Memory B cell (primary cell): ENCODE measurements around the gene MEIS3.

Experiments used
- ATAC-seq: fragments of 150-1000 bp; cut with Tn5 transposase; 2 replicates; pipeline ENCODE4 v1.10.0; 2021; ENCODE audit warnings: low read depth, mild to moderate bottlenecking, moderate library complexity
- DNase-seq, 2 donors: peaks; one replicate each; pipeline ENCODE4 v3.0.0; 2022; ENCODE audit warnings: low spot score in 2 of 2
- H3K27ac Mint-ChIP-seq: one replicate; pipeline ENCODE4 v1.8.0; 2022; ENCODE audit warnings: mild to moderate bottlenecking, moderate library complexity, mixed read lengths
- H3K27me3 Mint-ChIP-seq: one replicate; pipeline ENCODE4 v1.8.0; 2022; ENCODE audit warnings: mixed read lengths
- H3K36me3 Mint-ChIP-seq: one replicate; pipeline ENCODE4 v1.8.0; 2022; ENCODE audit warnings: mild to moderate bottlenecking, mixed read lengths
- H3K4me1 Mint-ChIP-seq: one replicate; pipeline ENCODE4 v1.8.0; 2022; ENCODE audit warnings: mixed read lengths
- H3K4me3 Mint-ChIP-seq: one replicate; pipeline ENCODE4 v1.8.0; 2022; ENCODE audit warnings: mild to moderate bottlenecking, moderate library complexity, mixed read lengths
- H3K9me3 Mint-ChIP-seq: one replicate; pipeline ENCODE4 v1.8.0; 2022; ENCODE audit warnings: mixed read lengths

The MEIS3 gene

DNA sequence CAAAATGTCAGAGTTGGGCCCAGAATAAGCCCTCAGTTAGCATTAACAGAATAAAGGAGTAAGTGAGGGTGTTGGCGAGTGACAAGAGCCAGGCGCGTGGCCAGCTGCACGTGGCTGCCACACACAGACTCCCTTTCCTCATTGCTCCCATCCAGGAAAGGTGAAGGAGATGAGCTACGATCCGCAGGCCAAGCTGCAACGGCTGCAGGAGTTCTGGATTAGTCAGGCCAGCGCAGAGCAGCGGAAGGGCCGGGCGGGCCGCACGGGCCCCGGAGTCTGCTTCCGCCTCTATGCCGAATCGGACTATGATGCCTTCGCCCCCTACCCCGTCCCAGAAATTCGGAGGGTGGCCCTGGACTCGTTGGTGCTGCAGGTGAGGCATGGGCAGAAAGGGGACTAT lies 57.0 kb downstream of the MEIS3 start:
- peaks cover 39% of the 10 kb centered on the region for H3K36me3 Mint-ChIP-seq
- DNase-seq (no peak), ATAC-seq (no peak)
- H3K4me1 Mint-ChIP-seq = no peaks in the 10 kb centered on the region
- no peak overlapping the region for H3K27ac Mint-ChIP-seq
- H3K9me3 Mint-ChIP-seq = no peaks in the 10 kb centered on the region
- no peak overlapping the region for H3K4me3 Mint-ChIP-seq
- no peaks in the 10 kb centered on the region for H3K27me3 Mint-ChIP-seq

GRCh38 chr19:47358936-47359335 lies 60.4 kb downstream of the MEIS3 start:
- Mint-ChIP-seq H3K4me1 (peaks cover 4% of the 10 kb centered on the region), H3K9me3 (no peaks in the 10 kb centered on the region), H3K4me3 (no peak overlapping the region), H3K27me3 (no peaks in the 10 kb centered on the region), H3K27ac (no peak overlapping the region), H3K36me3 (peaks cover 47% of the 10 kb centered on the region)
- no peak for ATAC-seq
- no peak for DNase-seq

GRCh38 chr19:47357788-47358680 lies 61.3 kb downstream of the MEIS3 start:
- no peaks in the 10 kb centered on the region for H3K27me3 Mint-ChIP-seq
- H3K36me3 Mint-ChIP-seq = peaks cover 43% of the 10 kb centered on the region
- peaks cover 4% of the 10 kb centered on the region for H3K4me1 Mint-ChIP-seq
- H3K27ac Mint-ChIP-seq = no peak overlapping the region
- ATAC-seq = no peak
- no peak for DNase-seq
- H3K4me3 Mint-ChIP-seq = no peak overlapping the region
- no peaks in the 10 kb centered on the region for H3K9me3 Mint-ChIP-seq

- H3K27ac Mint-ChIP-seq = no peak overlapping the region
- no peaks in the 10 kb centered on the region for H3K27me3 Mint-ChIP-seq
- no peak for DNase-seq
- ATAC-seq = no peak
- H3K9me3 Mint-ChIP-seq = no peaks in the 10 kb centered on the region
- H3K4me1 Mint-ChIP-seq = peaks cover 7% of the 10 kb centered on the region
- no peak overlapping the region for H3K4me3 Mint-ChIP-seq
- peaks cover 46% of the 10 kb centered on the region for H3K36me3 Mint-ChIP-seq
Observed at GRCh38 chr19:47356900-47357299, 62.4 kb downstream of the MEIS3 start.

GRCh38 chr19:47353307-47353712 lies 66.0 kb downstream of the MEIS3 start:
- no peak overlapping the region for H3K27ac Mint-ChIP-seq
- H3K27me3 Mint-ChIP-seq = no peaks in the 10 kb centered on the region
- no peak for ATAC-seq
- no peaks in the 10 kb centered on the region for H3K9me3 Mint-ChIP-seq
- H3K4me1 Mint-ChIP-seq = peaks cover 27% of the 10 kb centered on the region
- H3K4me3 Mint-ChIP-seq = no peak overlapping the region
- peaks cover 33% of the 10 kb centered on the region for H3K36me3 Mint-ChIP-seq
- DNase-seq = no peak
